Motor neuron (in vitro differentiated cells): ENCODE results near the gene CHIC1. TPM values are rescaled to one million over a fixed set of nuclear protein-coding genes. Genes with fewer than 3 reads are reported as not detected.
"Not testable (repeated sequence)": the region's sequence is repeated elsewhere in the genome, so short reads cannot be mapped to it uniquely, and the experiment has no call there.

ENCODE experiments used
- ATAC-seq, 8 experiments: fragments of 200-7000 bp; cut with Tn5 transposase; replicated peaks in 6 of 8; 2 replicates each; pipeline ENCODE4 v1.8.0; 2021; ENCODE audit warnings: mild to moderate bottlenecking in 8 of 8, moderate library complexity in 8 of 8
- H3K27ac ChIP-seq, 2 donors: fragments of 250-450 bp; sonication (Bioruptor Pico); 2 replicates each; pipeline ENCODE4 v1.9.0; 2021; ENCODE audit warnings: antibody characterized with exemption in 2 of 2, mild to moderate bottlenecking in 2 of 2, moderate library complexity in 1 of 2
- H3K4me1 ChIP-seq, 2 donors: fragments of 250-450 bp; sonication (Bioruptor Pico); replicated peaks in 1 of 2; 2 replicates each; pipeline ENCODE4 v1.6.1; 2021; ENCODE audit warnings: antibody characterized with exemption in 2 of 2, mild to moderate bottlenecking in 2 of 2, moderate library complexity in 1 of 2
- H3K4me3 ChIP-seq, 5 donors: fragments of 250-450 bp; sonication (Bioruptor Pico); 2 replicates each; pipeline ENCODE4 v1.9.0; 2021; ENCODE audit warnings: antibody characterized with exemption in 5 of 5, mild to moderate bottlenecking in 5 of 5, moderate library complexity in 4 of 5
- WGBS, 10 experiments: fragments of 450-650 bp; shearing (Covaris generic); methylation state at CpG; one replicate each; pipeline ENCODE4 v1.0.0; 2022; 5-methylcytosine and 5-hydroxymethylcytosine counted together
- in situ Hi-C, 9 experiments: fragments of 400-800 bp; cut with MboI; loops; one replicate each; pipeline ENCODE4 v1.15.0; 2021; ENCODE audit warnings: low sequenced_read_pairs in 9 of 9, low pct_unique_long_range_greater_than_20kb in 2 of 9; ENCODE audit not compliant: unreplicated experiment in 9 of 9
- total RNA-seq, 8 experiments: library from RNA; unstranded; fragments of 300-600 nt; gene quantifications; 2 replicates each; pipeline versions ENCODE4 v1.2.3 to v1.2.4, GENCODE V29; 2022

The CHIC1 gene
- 10 to 100 TPM in 4 of 8 experiments, 1 to 10 TPM in 4; 7.7 to 18.5 (median 10.4) TPM for total RNA-seq

DNA sequence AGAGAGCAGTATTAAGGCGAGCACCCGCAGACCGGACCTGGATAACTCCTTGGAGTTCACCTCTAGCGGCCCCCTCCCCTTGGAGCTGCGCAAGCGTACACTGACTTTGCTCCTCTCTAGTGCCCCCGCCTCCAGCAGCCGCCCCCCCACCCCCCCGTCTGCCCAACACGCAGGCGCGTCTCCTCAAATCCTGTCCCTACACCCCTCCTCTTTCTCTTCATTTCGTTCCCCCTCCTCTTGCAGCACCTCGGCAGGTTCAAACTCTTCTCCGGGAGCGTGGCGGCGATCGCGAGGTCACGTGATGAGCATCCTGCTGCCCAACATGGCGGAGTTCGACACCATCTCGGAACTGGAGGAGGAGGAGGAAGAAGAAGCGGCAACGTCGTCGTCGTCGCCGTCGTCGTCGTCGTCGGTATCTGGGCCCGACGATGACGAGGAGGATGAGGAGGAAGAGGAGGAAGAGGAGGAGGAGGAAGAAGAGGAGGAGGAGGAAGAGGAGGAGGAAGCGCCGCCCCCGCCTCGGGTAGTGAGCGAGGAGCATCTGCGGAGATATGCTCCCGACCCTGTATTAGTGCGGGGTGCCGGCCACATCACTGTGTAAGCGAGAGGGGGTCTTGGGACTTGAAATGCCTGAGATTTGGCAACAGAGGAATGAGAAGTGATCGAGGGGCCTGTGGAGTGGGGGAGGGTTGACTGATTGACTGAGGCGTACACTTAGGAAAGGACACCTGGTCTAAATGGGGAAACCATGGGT lies at the start of gene CHIC1:
CHIC1 (plus strand) TSS at position 214 of the 754 bp plus-strand sequence; CDS start at position 302, 88 bp downstream.
- peak; percentile 69 to 97 (median 92) for ATAC-seq
- 0% methylated on average over 1 of the region's 51 CpGs; no CpG with 5 or more reads in 6 of the 10 experiments for WGBS, 10 experiments
- Histone ChIP-seq H3K4me3 (peak within 1 kb of the TSS; percentile 56 to 94 (median 81)), H3K4me1 (peaks cover 0 to 7% of the 10 kb centered on the region in 2 donors), H3K27ac (peak within 1 kb of the TSS; percentile 82 to 95)
- in situ Hi-C loops = no loop called here

- ATAC-seq = peak in 4 of 8 experiments; percentile 32 to 61 (median 52)
- in situ Hi-C loops, H3K4me1 ChIP-seq, H3K4me3 ChIP-seq, H3K27ac ChIP-seq: not testable (repeated sequence)
- WGBS, 10 experiments = 0 to 7% (median 0%) methylated on average over 1 to 2 of the region's 2 CpGs; no CpG with 5 or more reads in 5 of the 10 experiments
Observed at GRCh38 chrX:73522823-73523222, 40.2 kb upstream of the CHIC1 start.

DNA sequence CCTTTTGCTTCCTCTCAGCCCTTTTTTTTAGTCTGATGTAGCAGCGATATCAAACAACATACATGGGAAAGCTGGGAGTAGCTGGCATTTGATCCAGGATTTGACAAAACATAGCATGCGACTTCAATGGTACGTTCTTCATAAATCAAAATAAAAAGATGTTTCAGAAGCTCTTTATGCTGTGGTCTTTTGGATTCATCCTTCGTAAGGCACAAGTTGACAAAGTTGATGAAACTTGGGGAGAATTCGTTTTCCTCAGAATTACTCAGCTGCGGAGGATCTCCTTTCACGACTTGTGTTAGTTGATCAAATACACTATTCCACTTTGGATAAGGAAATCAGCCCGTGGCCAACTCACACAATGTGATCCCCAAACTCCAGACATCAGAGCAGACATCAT lies 38.1 kb upstream of the CHIC1 start:
- in situ Hi-C loops = no loop called here
- Histone ChIP-seq H3K27ac (no peak overlapping the region), H3K4me1 (peaks cover 5 to 10% of the 10 kb centered on the region in 2 donors), H3K4me3 (no peak overlapping the region)
- ATAC-seq = no peak
- WGBS, 10 experiments = 0 to 100% (median 59%) methylated on average over 1 to 5 of the region's 8 CpGs; no CpG with 5 or more reads in 4 of the 10 experiments

- ATAC-seq = peak in 3 of 8 experiments; percentile 56 to 77 (median 70)
- in situ Hi-C loops = no loop called here
- H3K27ac ChIP-seq = peak overlapping the region; percentile 28 to 53
- peaks cover 5 to 10% of the 10 kb centered on the region in 2 donors for H3K4me1 ChIP-seq
- 7 to 32% methylated on average over 3 to 8 of the region's 13 CpGs; no CpG with 5 or more reads in 8 of the 10 experiments for WGBS, 10 experiments
- no peak overlapping the region for H3K4me3 ChIP-seq
Observed at GRCh38 chrX:73525928-73526690, 36.9 kb upstream of the CHIC1 start.

GRCh38 chrX:73531655-73532054 lies 31.3 kb upstream of the CHIC1 start:
- in situ Hi-C loops, ATAC-seq, H3K4me1 ChIP-seq, H3K27ac ChIP-seq, H3K4me3 ChIP-seq: not testable (repeated sequence)
- 0 to 100% (median 67%) methylated on average over 1 of the region's 4 CpGs; no CpG with 5 or more reads in 7 of the 10 experiments for WGBS, 10 experiments

DNA sequence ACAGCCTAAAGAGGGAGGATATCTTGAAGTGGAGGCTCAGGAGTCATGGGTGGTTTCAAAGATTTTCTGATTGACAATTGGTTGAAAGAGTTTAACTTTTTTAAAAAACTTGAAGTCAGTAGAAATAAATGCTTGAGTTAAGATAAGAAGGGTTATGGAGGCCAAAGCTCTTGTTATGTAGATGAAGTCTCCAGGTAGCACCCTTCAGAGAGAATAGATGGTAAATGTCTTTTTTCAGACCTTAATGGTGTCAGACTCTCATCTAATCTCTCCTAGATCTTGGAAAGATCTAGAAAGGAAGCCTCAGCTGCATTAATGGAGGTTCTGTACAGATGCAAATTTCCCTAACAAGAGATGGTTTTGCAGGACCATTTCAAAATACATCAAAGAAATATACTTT lies 6.8 kb upstream of the CHIC1 start:
- no peak overlapping the region for H3K4me3 ChIP-seq
- H3K27ac ChIP-seq = no peak overlapping the region
- ATAC-seq = no peak
- H3K4me1 ChIP-seq = no peaks in the 10 kb centered on the region
- in situ Hi-C loops = no loop called here

DNA sequence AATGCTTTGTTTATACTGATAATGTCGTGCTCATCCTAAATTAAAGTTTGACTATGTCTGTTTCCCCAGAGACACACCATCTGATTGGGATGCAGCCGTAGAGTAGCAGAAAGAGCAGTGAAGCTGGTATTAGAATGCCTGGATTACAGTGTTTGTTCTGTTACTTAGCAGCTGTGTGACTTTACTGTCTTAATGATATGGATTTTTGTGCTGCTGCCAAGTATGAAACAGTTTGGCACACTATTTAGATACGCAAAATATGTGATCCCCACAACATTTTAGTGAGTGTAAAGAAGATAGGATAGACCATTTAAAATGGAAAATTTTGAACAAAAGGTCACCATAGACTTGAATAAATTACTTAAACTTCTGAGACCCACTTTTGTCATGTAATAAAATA lies 1.2 kb upstream of the CHIC1 start:
- ATAC-seq = peak in 3 of 8 experiments; percentile 8 to 43 (median 26)
- H3K4me1 ChIP-seq = peaks cover 0 to 7% of the 10 kb centered on the region in 2 donors
- WGBS, 10 experiments = 50% methylated on average over 3 of the region's 3 CpGs; no CpG with 5 or more reads in 9 of the 10 experiments
- H3K27ac ChIP-seq = no peak overlapping the region
- in situ Hi-C loops = no loop called here
- H3K4me3 ChIP-seq = no peak overlapping the region

DNA sequence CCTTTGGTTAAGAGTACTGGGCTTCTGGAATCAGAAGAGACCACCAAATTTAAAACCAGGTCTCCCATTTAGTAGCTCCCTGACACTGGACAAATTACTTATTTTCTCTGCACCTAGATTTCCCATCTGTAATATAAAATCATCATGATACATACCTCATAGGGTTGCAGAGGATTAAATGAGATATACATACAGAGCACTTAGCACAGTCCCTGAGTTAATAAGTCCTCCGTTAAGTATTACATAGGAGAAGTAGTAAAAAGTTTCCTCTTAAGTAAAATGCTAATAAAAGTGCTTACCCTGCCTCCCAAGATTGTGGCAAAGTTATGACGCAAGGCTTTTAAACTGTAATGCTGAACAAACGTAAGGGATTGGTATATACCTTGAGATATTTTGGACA lies 539 bp upstream of the CHIC1 start:
- peaks cover 0 to 7% of the 10 kb centered on the region in 2 donors for H3K4me1 ChIP-seq
- 0 to 5% (median 0%) methylated on average over 1 to 3 of the region's 3 CpGs; no CpG with 5 or more reads in 5 of the 10 experiments for WGBS, 10 experiments
- H3K27ac ChIP-seq = no peak overlapping the region
- in situ Hi-C loops = no loop called here
- peak in 5 of 8 experiments; percentile 2 to 19 (median 9) for ATAC-seq
- peak overlapping the region; percentile 56 to 94 (median 81) for H3K4me3 ChIP-seq

DNA sequence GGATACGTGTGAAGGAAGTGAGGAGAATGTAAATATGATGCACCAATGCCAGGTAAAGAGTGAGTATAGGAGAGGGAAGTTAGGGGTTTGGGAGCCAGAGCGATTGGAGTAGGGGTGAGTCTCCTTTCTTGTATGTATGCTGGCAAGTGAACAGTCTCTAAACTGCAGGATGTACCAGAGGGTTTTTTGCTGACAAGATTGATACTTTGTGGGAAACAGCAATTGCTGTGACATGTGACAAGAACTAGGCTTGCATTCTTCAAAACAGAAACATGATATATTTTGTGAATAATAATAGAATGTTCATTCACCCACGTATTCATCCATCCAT lies 706 bp downstream of the CHIC1 start:
- peak; percentile 21 to 43 (median 31) for ATAC-seq
- peak overlapping the region; percentile 82 to 95 for H3K27ac ChIP-seq
- in situ Hi-C loops = no loop called here

DNA sequence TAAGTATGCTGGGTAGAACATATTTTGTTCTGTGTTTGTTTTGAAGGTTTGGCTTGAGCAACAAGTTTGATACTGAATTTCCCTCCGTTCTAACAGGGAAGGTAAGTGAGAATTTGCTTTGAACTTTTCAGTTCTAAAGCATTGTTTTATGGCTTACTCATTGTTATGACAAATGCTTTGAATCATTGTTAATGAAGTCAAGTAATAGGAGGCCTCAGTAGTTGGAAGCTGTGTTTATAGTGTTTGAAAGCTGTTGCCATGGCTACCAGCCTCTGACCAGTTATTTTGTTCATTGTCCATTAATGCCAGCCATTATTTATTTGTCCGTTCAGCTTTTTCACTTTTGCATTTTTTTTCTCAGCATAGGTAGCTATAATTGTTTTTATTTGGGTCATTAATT lies 14.4 kb downstream of the CHIC1 start:
- H3K4me3 ChIP-seq = no peak overlapping the region
- no peak overlapping the region for H3K27ac ChIP-seq
- peaks cover 6 to 7% of the 10 kb centered on the region in 2 donors for H3K4me1 ChIP-seq
- peak in 4 of 8 experiments; percentile 36 to 76 (median 59) for ATAC-seq
- WGBS, 10 experiments = 0 to 60% (median 17%) methylated on average over 1 to 2 of the region's 2 CpGs; no CpG with 5 or more reads in 3 of the 10 experiments
- in situ Hi-C loops = no loop called here

More for the DNA sequence above, 706 bp downstream of the CHIC1 start:
- 0% methylated on average over 1 to 3 of the region's 3 CpGs; no CpG with 5 or more reads in 5 of the 10 experiments for WGBS, 10 experiments
- peak overlapping the region; percentile 56 to 94 (median 81) for H3K4me3 ChIP-seq
- H3K4me1 ChIP-seq = peaks cover 0 to 7% of the 10 kb centered on the region in 2 donors

- in situ Hi-C loops = no loop called here
- WGBS, 10 experiments = 0 to 43% (median 0%) methylated on average over 1 to 3 of the region's 3 CpGs; no CpG with 5 or more reads in 5 of the 10 experiments
- no peak overlapping the region for H3K27ac ChIP-seq
- no peak overlapping the region for H3K4me3 ChIP-seq
- peaks cover 6 to 7% of the 10 kb centered on the region in 2 donors for H3K4me1 ChIP-seq
- ATAC-seq = peak in 1 of 8 experiments; percentile 27
Observed at GRCh38 chrX:73581002-73581628, 18.1 kb downstream of the CHIC1 start.

- in situ Hi-C loops, H3K27ac ChIP-seq, H3K4me1 ChIP-seq, ATAC-seq, H3K4me3 ChIP-seq: not testable (repeated sequence)
- 33 to 75% methylated on average over 1 of the region's 1 CpG; no CpG with 5 or more reads in 8 of the 10 experiments for WGBS, 10 experiments
Observed at GRCh38 chrX:73597758-73598157, 34.8 kb downstream of the CHIC1 start.

DNA sequence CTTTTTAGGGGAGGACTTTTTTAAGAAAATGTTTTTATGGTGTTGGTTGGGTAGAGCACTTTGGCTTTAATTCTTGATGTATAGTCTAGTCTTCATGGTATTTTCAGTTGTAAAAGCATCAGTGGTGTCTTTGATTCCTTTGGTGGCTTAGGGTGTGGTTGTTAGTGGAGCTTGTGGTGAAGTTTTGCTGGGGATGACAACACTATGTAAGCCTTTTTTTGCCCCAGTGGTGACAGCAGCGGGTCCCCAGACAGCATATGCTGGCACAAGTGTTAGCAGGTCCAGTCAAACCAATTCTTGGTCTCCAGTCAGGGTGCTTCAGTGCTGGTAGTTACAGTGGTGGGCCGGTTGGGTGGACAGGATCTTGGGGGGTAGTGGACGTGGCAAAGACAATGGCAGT lies 52.0 kb downstream of the CHIC1 start:
- WGBS, 10 experiments = no CpG with 5 or more reads among the region's 3 CpGs
- in situ Hi-C loops = no loop called here
- Histone ChIP-seq H3K4me3 (no peak overlapping the region), H3K27ac (no peak overlapping the region), H3K4me1 (no peaks in the 10 kb centered on the region)
- ATAC-seq = no peak
